A549 (cell line): ENCODE measurements around the gene GNB4. TPM values are rescaled to one million over a fixed set of nuclear protein-coding genes. Genes with fewer than 3 reads are reported as not detected.

Experiments used
- ATAC-seq, 2 experiments: fragments of 200-7000 bp in 1 of 2; fragments of >200 bp in 1 of 2; cut with Nextera tagmentation in 1 of 2; cut with Tn5 transposase in 1 of 2; 3 replicates each; pipeline versions ENCODE4 v1.8.0 to v1.9.1; 2018 to 2020; ENCODE audit warnings: mild to moderate bottlenecking in 1 of 2, moderate library complexity in 1 of 2
- CTCF ChIA-PET: fragments of 300-600 bp; sonication (Branson Sonifier 250); formaldehyde crosslinking; extraction: SDS; loops from one replicate; lab custom pipeline; 2021; ENCODE audit warnings: antibody characterized with exemption, inconsistent platforms; lab: Yijun Ruan, JAX
- POLR2A ChIA-PET: fragments of 350-600 bp; formaldehyde crosslinking; extraction: SDS; loops from one replicate; lab custom pipeline; 2021; ENCODE audit warnings: antibody characterized with exemption, inconsistent platforms; lab: Yijun Ruan, JAX
- DNase-seq, 2 experiments: peaks; one replicate each; pipeline versions ENCODE4 v3.0.0 to v3.0.0-alpha.2; 2011 to 2016; ENCODE audit warnings: low read depth in 1 of 2, low spot score in 1 of 2
- FAIRE-seq: peaks from 2 replicates; lab custom pipeline; 2011; peaks lifted over from hg19 to GRCh38; lab: Jason Lieb, UNC
- H3K27ac ChIP-seq, 2 experiments: fragments of >200 bp; sonication (Bioruptor Twin); formaldehyde crosslinking; 3 replicates each; pipeline ENCODE4 v1.5.1; 2016 to 2017
- H3K4me1 ChIP-seq: fragments of >200 bp; sonication (Bioruptor Twin); formaldehyde crosslinking; 3 replicates; pipeline ENCODE4 v1.6.1; 2016
- H3K4me2 ChIP-seq: fragments of >200 bp; sonication (Bioruptor Twin); formaldehyde crosslinking; 3 replicates; pipeline ENCODE4 v1.6.1; 2016
- H3K4me3 ChIP-seq: fragments of >200 bp; sonication (Bioruptor Twin); formaldehyde crosslinking; 3 replicates; pipeline ENCODE4 v1.5.1; 2016
- H3K9me3 ChIP-seq: fragments of >200 bp; sonication (Bioruptor Twin); formaldehyde crosslinking; 3 replicates; pipeline ENCODE4 v1.6.1; 2016
- ATOH8 ChIP-seq: fragments of 250-450 bp; sonication (Bioruptor Pico); IDR thresholded peaks from 2 replicates; pipeline ENCODE4 v1.5.0; 2020; ENCODE audit warnings: low read depth, mild to moderate bottlenecking, moderate library complexity
- BCL3 ChIP-seq: fragments of >200 bp; sonication (Bioruptor Twin); formaldehyde crosslinking; IDR thresholded peaks from 3 replicates; pipeline ENCODE4 v1.6.1; 2016
- BHLHE40 ChIP-seq: IDR thresholded peaks from 2 replicates; pipeline ENCODE4 v1.6.1; 2012; ENCODE audit warnings: low read depth, low read length, inconsistent platforms
- CBX2 ChIP-seq: fragments of 200-600 bp; sonication (generic); IDR thresholded peaks from 2 replicates; pipeline ENCODE4 v1.6.1; 2016; ENCODE audit warnings: low read depth, mild to moderate bottlenecking, borderline replicate concordance
- CBX8 ChIP-seq: fragments of 200-600 bp; sonication (generic); IDR thresholded peaks from 2 replicates; pipeline ENCODE4 v1.6.1; 2016
- CHD4 ChIP-seq: fragments of 200-600 bp; sonication (generic); IDR thresholded peaks from 2 replicates; pipeline ENCODE4 v1.6.1; 2016; ENCODE audit warnings: antibody characterized with exemption, mild to moderate bottlenecking, borderline replicate concordance
- CTCF ChIP-seq: fragments of >200 bp; sonication (Bioruptor Twin); formaldehyde crosslinking; IDR thresholded peaks from 3 replicates; pipeline ENCODE4 v1.5.1; 2016
- HEYL ChIP-seq: fragments of 250-450 bp; sonication (Bioruptor Pico); IDR thresholded peaks from 2 replicates; pipeline ENCODE4 v1.8.0; 2021; ENCODE audit warnings: mild to moderate bottlenecking, moderate library complexity
- HOXB13 ChIP-seq: fragments of 250-450 bp; sonication (Bioruptor Pico); IDR thresholded peaks from 2 replicates; pipeline ENCODE4 v1.5.0; 2020; ENCODE audit warnings: low read depth, mild to moderate bottlenecking, moderate library complexity
- MAX ChIP-seq: IDR thresholded peaks from 2 replicates; pipeline ENCODE4 v1.6.1; 2012
- MYC ChIP-seq: IDR thresholded peaks from 2 replicates; pipeline ENCODE4 v1.6.1; 2012; ENCODE audit warnings: mild to moderate bottlenecking, inconsistent platforms, low read length, improper control_type of control experiment, borderline replicate concordance
- NFE2L2 ChIP-seq: fragments of 150-350 bp; conservative IDR thresholded peaks from 2 replicates; pipeline ENCODE4 v1.6.1; 2014; ENCODE audit warnings: low read length
- NPAS2 ChIP-seq: fragments of 250-450 bp; sonication (Bioruptor Pico); IDR thresholded peaks from 2 replicates; pipeline ENCODE4 v1.8.0; 2022; ENCODE audit warnings: mild to moderate bottlenecking, moderate library complexity, borderline replicate concordance
- PBX3 ChIP-seq: IDR thresholded peaks from 2 replicates; pipeline ENCODE4 v1.6.1; 2012
- RAD21 ChIP-seq, 2 experiments: fragments of >200 bp in 1 of 2; sonication (Bioruptor Twin) in 1 of 2; formaldehyde crosslinking in 1 of 2; IDR thresholded peaks in 1 of 2; conservative IDR thresholded peaks in 1 of 2; 2 replicates in 1 of 2; 3 replicates in 1 of 2; pipeline ENCODE4 v1.6.1; 2012 to 2018; ENCODE audit warnings: inconsistent platforms in 1 of 2
- REST ChIP-seq: fragments of 200-600 bp; sonication (generic); IDR thresholded peaks from 2 replicates; pipeline ENCODE4 v1.6.1; 2016; ENCODE audit warnings: antibody characterized with exemption, mild to moderate bottlenecking, moderate library complexity
- RFX5 ChIP-seq: fragments of 450-650 bp; IDR thresholded peaks from 2 replicates; pipeline ENCODE4 v1.7.1; 2014; ENCODE audit warnings: antibody characterized with exemption, mild to moderate bottlenecking, moderate library complexity
- RNF2 ChIP-seq: fragments of 200-600 bp; sonication (generic); IDR thresholded peaks from 2 replicates; pipeline ENCODE4 v1.6.1; 2016; ENCODE audit warnings: low read depth, mild to moderate bottlenecking, antibody characterized with exemption, moderate library complexity, borderline replicate concordance
- TP53 ChIP-seq: fragments of 250-450 bp; sonication (Bioruptor Pico); IDR thresholded peaks from 2 replicates; pipeline ENCODE4 v1.5.0; 2021; ENCODE audit warnings: mild to moderate bottlenecking, moderate library complexity
- ZC3H11A ChIP-seq: fragments of 450-650 bp; IDR thresholded peaks from 2 replicates; pipeline ENCODE4 v1.6.1; 2014; ENCODE audit warnings: antibody characterized with exemption, mild to moderate bottlenecking
- ZFP36 ChIP-seq: fragments of 450-650 bp; IDR thresholded peaks from 2 replicates; pipeline ENCODE4 v1.6.1; 2014; ENCODE audit warnings: borderline replicate concordance; ENCODE audit not compliant: partially characterized antibody
- ZSCAN20 ChIP-seq: fragments of 250-450 bp; sonication (Bioruptor Pico); IDR thresholded peaks from 2 replicates; pipeline ENCODE4 v1.8.0; 2022; ENCODE audit warnings: mild to moderate bottlenecking, moderate library complexity
- WGBS: methylation state at CpG from one replicate; pipeline ENCODE4 v1.1.6; 2017; ENCODE audit errors: missing lambda C conversion rate; 5-methylcytosine and 5-hydroxymethylcytosine counted together
- polyA plus RNA-seq, 4 experiments: library from polyadenylated mRNA; depleted of rRNA in 3 of 4; stranded (reverse); fragments of >200 nt; fragmentation: RNase III in 1 of 4; extraction: RNeasy Plus Mini Kit Qiagen cat#74134 plus additional on column Dnase treatment in 1 of 4; gene quantifications; 2 replicates in 3 of 4; 3 replicates in 1 of 4; pipeline ENCODE4 v1.2.3, GENCODE V29; 2011 to 2017

Gene GNB4
- polyA plus RNA-seq, 2 of the 4 experiments (the other 2 are of a cell fraction), result 10.9 to 22.7 TPM

GRCh38 chr3:179414804-179415203, 36.5 kb downstream of the GNB4 start:
- 95% methylated on average over 2 of the region's 2 CpGs for WGBS
- TF ChIP-seq ZC3H11A, result no peak
- no peak for TF ChIP-seq ZFP36
- no peak for TF ChIP-seq CBX8
- TF ChIP-seq PBX3, result no peak
- TF ChIP-seq CBX2, result no peak
- no peak for TF ChIP-seq MYC
- no peak for TF ChIP-seq RAD21 (conservative IDR thresholded peaks at IDR 0.05 in 1 of 2, IDR thresholded peaks at IDR 0.05 in 1 of 2)
- no peak for TF ChIP-seq TP53
- TF ChIP-seq BCL3, result no peak
- TF ChIP-seq REST, result no peak
- no peak for TF ChIP-seq ZSCAN20
- no peak for TF ChIP-seq ATOH8 (CRISPR knock-in tag)
- no peak for TF ChIP-seq BHLHE40
- no peak for TF ChIP-seq MAX
- TF ChIP-seq CTCF, result no peak
- no peak for TF ChIP-seq RNF2
- TF ChIP-seq RFX5, result no peak
- TF ChIP-seq CHD4, result no peak
- no peak for TF ChIP-seq HOXB13 (CRISPR knock-in tag)
- H3K9me3 ChIP-seq, result no peaks in the 10 kb centered on the region
- CTCF ChIA-PET, result no interaction called here
- POLR2A ChIA-PET, result no interaction called here
- FAIRE-seq (no peak), DNase-seq (no peak), ATAC-seq (no peak)
- H3K4me3 ChIP-seq, result no peak overlapping the region
- no peaks in the 10 kb centered on the region for H3K4me1 ChIP-seq
- no peak overlapping the region for H3K27ac ChIP-seq
- no peak overlapping the region for H3K4me2 ChIP-seq

GRCh38 chr3:179410999-179411398, 40.3 kb downstream of the GNB4 start:
- ChIA-PET POLR2A (no interaction called here), CTCF (no interaction called here)
- no peak overlapping the region for H3K27ac ChIP-seq
- DNase-seq, result no peak
- FAIRE-seq, result no peak
- no peaks in the 10 kb centered on the region for H3K4me1 ChIP-seq
- no peak overlapping the region for H3K4me3 ChIP-seq
- ATAC-seq, result no peak
- TF ChIP-seq NFE2L2 (no peak), NPAS2 (CRISPR knock-in tag) (no peak), HEYL (no peak)
- no peaks in the 10 kb centered on the region for H3K9me3 ChIP-seq
- H3K4me2 ChIP-seq, result no peak overlapping the region
